ENCODE results near the gene GSTA4.

Gene GSTA4

GRCh38 chr6:52994839-52995088, 320 bp downstream of the GSTA4 start:
- no peak overlapping the region for H2BK15ac ChIP-seq (ENCODE audit: low read length)
- no peak overlapping the region for H4K8ac ChIP-seq (ENCODE audit: low read depth, low read length)
- no CpG with 5 or more reads among the region's 13 CpGs for WGBS, 2 donors (ENCODE audit: extremely low coverage in 2 of 2, insufficient read length in 2 of 2, insufficient replicate concordance in 1 of 2)
- no peak overlapping the region for H2BK12ac ChIP-seq (ENCODE audit: low read length)
- peaks cover 0 to 27% of the 10 kb centered on the region in 2 donors for H3K36me3 ChIP-seq (replicated peaks in 1 of 2; ENCODE audit: control insufficient read depth in 2 of 2, insufficient read depth in 2 of 2, low read length in 2 of 2)
- peak overlapping the region; percentile 30 for H3K23ac ChIP-seq (ENCODE audit: low read depth, low read length, poor library complexity)
- H3K27me3 ChIP-seq (ENCODE audit: control insufficient read depth in 3 of 3, insufficient read depth in 3 of 3, low read depth in 1 of 3, low read length in 3 of 3) = no peaks in the 10 kb centered on the region
- H3K14ac ChIP-seq (ENCODE audit: low read length) = peak overlapping the region; percentile 56
- no peak for DNase-seq (ENCODE audit: low spot score)
- H2AFZ ChIP-seq (ENCODE audit: low read length) = peak overlapping the region; percentile 91
- no peak overlapping the region for H2BK120ac ChIP-seq (ENCODE audit: low read depth, low read length)
- no peaks in the 10 kb centered on the region for H3K79me1 ChIP-seq (ENCODE audit: low read depth, low read length)
- peak overlapping the region; percentile 98 for H3K27ac ChIP-seq (replicated peaks; ENCODE audit: low read length)
- H3K4me3 ChIP-seq (ENCODE audit: low read length in 2 of 2) = peak overlapping the region; percentile 88 to 91
- no peaks in the 10 kb centered on the region for H3K4me1 ChIP-seq (ENCODE audit: control insufficient read depth in 2 of 2, insufficient read depth in 1 of 2, low read depth in 1 of 2, low read length in 2 of 2)
- no peaks in the 10 kb centered on the region for H3K9me3 ChIP-seq (replicated peaks in 1 of 2; ENCODE audit: control insufficient read depth in 2 of 2, insufficient read depth in 1 of 2, low read depth in 1 of 2, low read length in 2 of 2)
- H3K4me2 ChIP-seq (ENCODE audit: insufficient read depth, low read length, poor library complexity, severe bottlenecking) = peak overlapping the region; percentile 74
- H4K91ac ChIP-seq (ENCODE audit: low read depth, low read length, poor library complexity) = no peak overlapping the region
- H2BK5ac ChIP-seq (ENCODE audit: low read length) = peak overlapping the region; percentile 88
- peak overlapping the region; percentile 85 for H3K9ac ChIP-seq (ENCODE audit: low read depth, low read length, poor library complexity)
- peak overlapping the region; percentile 85 for H2AK5ac ChIP-seq (ENCODE audit: low read depth, low read length)
- H3K4ac ChIP-seq (ENCODE audit: low read length) = peak overlapping the region; percentile 4
- H3K18ac ChIP-seq (ENCODE audit: low read length) = peak overlapping the region; percentile 98

GRCh38 chr6:52994031-52994838, 849 bp downstream of the GSTA4 start:
- peak overlapping the region; percentile 98 for H3K18ac ChIP-seq (ENCODE audit: low read length)
- no peak overlapping the region for H4K91ac ChIP-seq (ENCODE audit: low read depth, low read length, poor library complexity)
- H3K4me2 ChIP-seq (ENCODE audit: insufficient read depth, low read length, poor library complexity, severe bottlenecking) = peak overlapping the region; percentile 74
- H3K23ac ChIP-seq (ENCODE audit: low read depth, low read length, poor library complexity) = no peak overlapping the region
- peak overlapping the region; percentile 85 for H2AK5ac ChIP-seq (ENCODE audit: low read depth, low read length)
- H3K4ac ChIP-seq (ENCODE audit: low read length) = peak overlapping the region; percentile 4
- no peaks in the 10 kb centered on the region for H3K9me3 ChIP-seq (replicated peaks in 1 of 2; ENCODE audit: control insufficient read depth in 2 of 2, insufficient read depth in 1 of 2, low read depth in 1 of 2, low read length in 2 of 2)
- DNase-seq (ENCODE audit: low spot score) = peak; percentile 24
- H3K4me1 ChIP-seq (ENCODE audit: control insufficient read depth in 2 of 2, insufficient read depth in 1 of 2, low read depth in 1 of 2, low read length in 2 of 2) = no peaks in the 10 kb centered on the region
- no peaks in the 10 kb centered on the region for H3K27me3 ChIP-seq (ENCODE audit: control insufficient read depth in 3 of 3, insufficient read depth in 3 of 3, low read depth in 1 of 3, low read length in 3 of 3)
- H2BK120ac ChIP-seq (ENCODE audit: low read depth, low read length) = no peak overlapping the region
- H2BK12ac ChIP-seq (ENCODE audit: low read length) = no peak overlapping the region
- no peaks in the 10 kb centered on the region for H3K79me1 ChIP-seq (ENCODE audit: low read depth, low read length)
- peak overlapping the region; percentile 88 for H2BK5ac ChIP-seq (ENCODE audit: low read length)
- peaks cover 3 to 31% of the 10 kb centered on the region in 2 donors for H3K36me3 ChIP-seq (replicated peaks in 1 of 2; ENCODE audit: control insufficient read depth in 2 of 2, insufficient read depth in 2 of 2, low read length in 2 of 2)
- peak overlapping the region; percentile 91 for H2AFZ ChIP-seq (ENCODE audit: low read length)
- peak overlapping the region; percentile 85 for H3K9ac ChIP-seq (ENCODE audit: low read depth, low read length, poor library complexity)
- peak overlapping the region; percentile 98 for H3K27ac ChIP-seq (replicated peaks; ENCODE audit: low read length)
- no CpG with 5 or more reads among the region's 32 CpGs for WGBS, 2 donors (ENCODE audit: extremely low coverage in 2 of 2, insufficient read length in 2 of 2, insufficient replicate concordance in 1 of 2)
- peak overlapping the region; percentile 88 to 91 for H3K4me3 ChIP-seq (ENCODE audit: low read length in 2 of 2)
- H2BK15ac ChIP-seq (ENCODE audit: low read length) = no peak overlapping the region
- no peak overlapping the region for H3K14ac ChIP-seq (ENCODE audit: low read length)
- H4K8ac ChIP-seq (ENCODE audit: low read depth, low read length) = no peak overlapping the region

GRCh38 chr6:52992980-52993920, 1.8 kb downstream of the GSTA4 start:
- H3K27ac ChIP-seq (replicated peaks; ENCODE audit: low read length) = no peak overlapping the region
- no peak for DNase-seq (ENCODE audit: low spot score)
- H2BK12ac ChIP-seq (ENCODE audit: low read length) = no peak overlapping the region
- no peak overlapping the region for H3K14ac ChIP-seq (ENCODE audit: low read length)
- WGBS, 2 donors (ENCODE audit: extremely low coverage in 2 of 2, insufficient read length in 2 of 2, insufficient replicate concordance in 1 of 2) = no CpG with 5 or more reads among the region's 8 CpGs
- H4K8ac ChIP-seq (ENCODE audit: low read depth, low read length) = no peak overlapping the region
- no peak overlapping the region for H3K4me2 ChIP-seq (ENCODE audit: insufficient read depth, low read length, poor library complexity, severe bottlenecking)
- H3K4me1 ChIP-seq (ENCODE audit: control insufficient read depth in 2 of 2, insufficient read depth in 1 of 2, low read depth in 1 of 2, low read length in 2 of 2) = no peaks in the 10 kb centered on the region
- peak overlapping the region; percentile 91 for H2AFZ ChIP-seq (ENCODE audit: low read length)
- H3K9me3 ChIP-seq (replicated peaks in 1 of 2; ENCODE audit: control insufficient read depth in 2 of 2, insufficient read depth in 1 of 2, low read depth in 1 of 2, low read length in 2 of 2) = no peaks in the 10 kb centered on the region
- H3K79me1 ChIP-seq (ENCODE audit: low read depth, low read length) = no peaks in the 10 kb centered on the region
- H3K18ac ChIP-seq (ENCODE audit: low read length) = no peak overlapping the region
- H2AK5ac ChIP-seq (ENCODE audit: low read depth, low read length) = no peak overlapping the region
- no peak overlapping the region for H3K23ac ChIP-seq (ENCODE audit: low read depth, low read length, poor library complexity)
- H3K36me3 ChIP-seq (replicated peaks in 1 of 2; ENCODE audit: control insufficient read depth in 2 of 2, insufficient read depth in 2 of 2, low read length in 2 of 2) = peaks cover 3 to 41% of the 10 kb centered on the region in 2 donors
- H2BK120ac ChIP-seq (ENCODE audit: low read depth, low read length) = no peak overlapping the region
- no peak overlapping the region for H3K4ac ChIP-seq (ENCODE audit: low read length)
- no peak overlapping the region for H4K91ac ChIP-seq (ENCODE audit: low read depth, low read length, poor library complexity)
- peak overlapping the region in 1 of 2 donors; percentile 91 for H3K4me3 ChIP-seq (ENCODE audit: low read length in 2 of 2)
- H2BK5ac ChIP-seq (ENCODE audit: low read length) = no peak overlapping the region
- no peaks in the 10 kb centered on the region for H3K27me3 ChIP-seq (ENCODE audit: control insufficient read depth in 3 of 3, insufficient read depth in 3 of 3, low read depth in 1 of 3, low read length in 3 of 3)
- H2BK15ac ChIP-seq (ENCODE audit: low read length) = no peak overlapping the region
- no peak overlapping the region for H3K9ac ChIP-seq (ENCODE audit: low read depth, low read length, poor library complexity)

GRCh38 chr6:52990342-52990741, 4.7 kb downstream of the GSTA4 start:
- no peak overlapping the region for H2BK12ac ChIP-seq (ENCODE audit: low read length)
- H3K18ac ChIP-seq (ENCODE audit: low read length) = no peak overlapping the region
- no peak overlapping the region for H3K14ac ChIP-seq (ENCODE audit: low read length)
- no peak overlapping the region for H2BK5ac ChIP-seq (ENCODE audit: low read length)
- peaks cover 4 to 69% of the 10 kb centered on the region in 2 donors for H3K36me3 ChIP-seq (replicated peaks in 1 of 2; ENCODE audit: control insufficient read depth in 2 of 2, insufficient read depth in 2 of 2, low read length in 2 of 2)
- no peak overlapping the region for H2BK120ac ChIP-seq (ENCODE audit: low read depth, low read length)
- H2BK15ac ChIP-seq (ENCODE audit: low read length) = no peak overlapping the region
- no peak overlapping the region for H4K91ac ChIP-seq (ENCODE audit: low read depth, low read length, poor library complexity)
- no peak overlapping the region for H3K4me2 ChIP-seq (ENCODE audit: insufficient read depth, low read length, poor library complexity, severe bottlenecking)
- no peak overlapping the region for H2AK5ac ChIP-seq (ENCODE audit: low read depth, low read length)
- no CpG with 5 or more reads among the region's 2 CpGs for WGBS, 2 donors (ENCODE audit: extremely low coverage in 2 of 2, insufficient read length in 2 of 2, insufficient replicate concordance in 1 of 2)
- no peak overlapping the region for H3K9ac ChIP-seq (ENCODE audit: low read depth, low read length, poor library complexity)
- H3K27ac ChIP-seq (replicated peaks; ENCODE audit: low read length) = no peak overlapping the region
- no peak overlapping the region for H2AFZ ChIP-seq (ENCODE audit: low read length)
- no peak overlapping the region for H3K4ac ChIP-seq (ENCODE audit: low read length)
- H3K23ac ChIP-seq (ENCODE audit: low read depth, low read length, poor library complexity) = no peak overlapping the region
- no peaks in the 10 kb centered on the region for H3K79me1 ChIP-seq (ENCODE audit: low read depth, low read length)
- DNase-seq (ENCODE audit: low spot score) = no peak
- H3K4me3 ChIP-seq (ENCODE audit: low read length in 2 of 2) = no peak overlapping the region
- no peak overlapping the region for H4K8ac ChIP-seq (ENCODE audit: low read depth, low read length)
- H3K4me1 ChIP-seq (ENCODE audit: control insufficient read depth in 2 of 2, insufficient read depth in 1 of 2, low read depth in 1 of 2, low read length in 2 of 2) = no peaks in the 10 kb centered on the region
- H3K9me3 ChIP-seq (replicated peaks in 1 of 2; ENCODE audit: control insufficient read depth in 2 of 2, insufficient read depth in 1 of 2, low read depth in 1 of 2, low read length in 2 of 2) = no peaks in the 10 kb centered on the region
- H3K27me3 ChIP-seq (ENCODE audit: control insufficient read depth in 3 of 3, insufficient read depth in 3 of 3, low read depth in 1 of 3, low read length in 3 of 3) = no peaks in the 10 kb centered on the region

Data from neuronal stem cell (in vitro differentiated cells).